ENCODE results near the gene ADAMTS7.

The ADAMTS7 gene

DNA sequence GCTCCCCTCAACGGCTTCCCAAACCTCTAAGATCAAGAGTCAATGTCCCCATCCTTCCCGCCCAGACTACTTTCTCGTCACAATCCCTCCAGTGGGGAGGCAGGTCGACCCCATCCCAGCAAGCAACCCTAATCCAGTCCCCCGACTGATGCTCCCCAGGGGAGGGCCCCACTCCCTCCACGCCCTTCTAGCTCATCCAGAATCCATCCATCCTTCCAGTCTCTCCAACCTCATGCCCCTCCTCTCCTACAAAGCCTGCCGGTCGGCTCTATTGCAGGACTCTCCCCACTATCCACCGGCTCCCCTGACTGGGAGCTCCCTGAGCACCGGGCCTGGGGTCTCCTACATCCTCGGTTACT lies 1.3 kb downstream of the ADAMTS7 start (continued):
- TF ChIP-seq ZNF558 (tag by site-specific recombination; IDR thresholded peaks at IDR 0.05) (no peak), KLF16 (tag by site-specific recombination; IDR thresholded peaks at IDR 0.05) (0 out of 2 replicates have a peak, but pooled peaks have one; percentile 21), ZNF121 (tag by site-specific recombination; IDR thresholded peaks at IDR 0.05) (no peak), ZNF394 (tag by site-specific recombination; IDR thresholded peaks at IDR 0.05; ENCODE audit: borderline replicate concordance) (no peak), WT1 (tag by site-specific recombination; IDR thresholded peaks at IDR 0.05) (peak; percentile 53; the same call in 1 of the 2 replicates), KLF1 (tag by site-specific recombination; IDR thresholded peaks at IDR 0.05) (peak; percentile 46; the same call in 1 of the 2 replicates), HOXA7 (CRISPR knock-in tag; IDR thresholded peaks at IDR 0.05; ENCODE audit: borderline replicate concordance) (no peak), YY1 (tag by site-specific recombination; IDR thresholded peaks at IDR 0.05) (no peak), ZNF24 (tag by site-specific recombination; IDR thresholded peaks at IDR 0.05) (no peak), ZNF530 (tag by site-specific recombination; IDR thresholded peaks at IDR 0.05; ENCODE audit: low read depth) (no peak), ZNF239 (tag by site-specific recombination; IDR thresholded peaks at IDR 0.05) (no peak), ZBTB7A (tag by site-specific recombination; IDR thresholded peaks at IDR 0.05; ENCODE audit: low read depth) (0 out of 2 replicates have a peak, but pooled peaks have one; percentile 20), PRDM1 (tag by site-specific recombination; IDR thresholded peaks at IDR 0.05) (no peak), ZNF777 (tag by site-specific recombination; IDR thresholded peaks at IDR 0.05; ENCODE audit: borderline replicate concordance) (no peak), GLIS2 (tag by site-specific recombination; IDR thresholded peaks at IDR 0.05) (peak; percentile 73), GLI4 (tag by site-specific recombination; IDR thresholded peaks at IDR 0.05) (no peak), ZNF658 (tag by site-specific recombination; IDR thresholded peaks at IDR 0.05) (no peak), OSR2 (tag by site-specific recombination; IDR thresholded peaks at IDR 0.05) (no peak), TRIM28 (IDR thresholded peaks at IDR 0.05; ENCODE audit: borderline replicate concordance, low read length) (no peak), ZNF311 (tag by site-specific recombination; IDR thresholded peaks at IDR 0.05; ENCODE audit: borderline replicate concordance) (no peak), ZNF341 (tag by site-specific recombination; IDR thresholded peaks at IDR 0.05; ENCODE audit: low read depth) (no peak), ZNF529 (tag by site-specific recombination; IDR thresholded peaks at IDR 0.05; ENCODE audit: insufficient replicate concordance) (no peak), ZNF23 (tag by site-specific recombination; IDR thresholded peaks at IDR 0.05; ENCODE audit: borderline replicate concordance) (no peak), ZNF548 (tag by site-specific recombination; IDR thresholded peaks at IDR 0.05) (no peak), SP3 (tag by site-specific recombination; IDR thresholded peaks at IDR 0.05) (no peak), ZNF701 (tag by site-specific recombination; IDR thresholded peaks at IDR 0.05) (no peak), ZNF600 (tag by site-specific recombination; IDR thresholded peaks at IDR 0.05) (no peak)
- TF ChIP-seq, protein P1, sequence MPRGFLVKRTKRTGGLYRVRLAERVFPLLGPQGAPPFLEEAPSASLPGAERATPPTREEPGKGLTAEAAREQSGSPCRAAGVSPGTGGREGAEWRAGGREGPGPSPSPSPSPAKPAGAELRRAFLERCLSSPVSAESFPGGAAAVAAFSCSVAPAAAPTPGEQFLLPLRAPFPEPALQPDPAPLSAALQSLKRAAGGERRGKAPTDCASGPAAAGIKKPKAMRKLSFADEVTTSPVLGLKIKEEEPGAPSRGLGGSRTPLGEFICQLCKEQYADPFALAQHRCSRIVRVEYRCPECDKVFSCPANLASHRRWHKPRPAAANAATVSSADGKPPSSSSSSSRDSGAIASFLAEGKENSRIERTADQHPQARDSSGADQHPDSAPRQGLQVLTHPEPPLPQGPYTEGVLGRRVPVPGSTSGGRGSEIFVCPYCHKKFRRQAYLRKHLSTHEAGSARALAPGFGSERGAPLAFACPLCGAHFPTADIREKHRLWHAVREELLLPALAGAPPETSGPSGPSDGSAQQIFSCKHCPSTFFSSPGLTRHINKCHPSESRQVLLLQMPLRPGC (tag by site-specific recombination; IDR thresholded peaks at IDR 0.05) = 0 out of 2 replicates have a peak, but pooled peaks have one; percentile 17
- TF ChIP-seq, protein P2, sequence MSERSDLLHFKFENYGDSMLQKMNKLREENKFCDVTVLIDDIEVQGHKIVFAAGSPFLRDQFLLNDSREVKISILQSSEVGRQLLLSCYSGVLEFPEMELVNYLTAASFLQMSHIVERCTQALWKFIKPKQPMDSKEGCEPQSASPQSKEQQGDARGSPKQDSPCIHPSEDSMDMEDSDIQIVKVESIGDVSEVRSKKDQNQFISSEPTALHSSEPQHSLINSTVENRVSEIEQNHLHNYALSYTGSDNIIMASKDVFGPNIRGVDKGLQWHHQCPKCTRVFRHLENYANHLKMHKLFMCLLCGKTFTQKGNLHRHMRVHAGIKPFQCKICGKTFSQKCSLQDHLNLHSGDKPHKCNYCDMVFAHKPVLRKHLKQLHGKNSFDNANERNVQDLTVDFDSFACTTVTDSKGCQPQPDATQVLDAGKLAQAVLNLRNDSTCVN (tag by site-specific recombination; optimal IDR thresholded peaks at IDR 0.05) = no peak
- TF ChIP-seq, protein P3, sequence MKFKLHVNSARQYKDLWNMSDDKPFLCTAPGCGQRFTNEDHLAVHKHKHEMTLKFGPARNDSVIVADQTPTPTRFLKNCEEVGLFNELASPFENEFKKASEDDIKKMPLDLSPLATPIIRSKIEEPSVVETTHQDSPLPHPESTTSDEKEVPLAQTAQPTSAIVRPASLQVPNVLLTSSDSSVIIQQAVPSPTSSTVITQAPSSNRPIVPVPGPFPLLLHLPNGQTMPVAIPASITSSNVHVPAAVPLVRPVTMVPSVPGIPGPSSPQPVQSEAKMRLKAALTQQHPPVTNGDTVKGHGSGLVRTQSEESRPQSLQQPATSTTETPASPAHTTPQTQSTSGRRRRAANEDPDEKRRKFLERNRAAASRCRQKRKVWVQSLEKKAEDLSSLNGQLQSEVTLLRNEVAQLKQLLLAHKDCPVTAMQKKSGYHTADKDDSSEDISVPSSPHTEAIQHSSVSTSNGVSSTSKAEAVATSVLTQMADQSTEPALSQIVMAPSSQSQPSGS (tag by site-specific recombination; IDR thresholded peaks at IDR 0.05; ENCODE audit: low read depth) = no peak
- TF ChIP-seq, protein P4, sequence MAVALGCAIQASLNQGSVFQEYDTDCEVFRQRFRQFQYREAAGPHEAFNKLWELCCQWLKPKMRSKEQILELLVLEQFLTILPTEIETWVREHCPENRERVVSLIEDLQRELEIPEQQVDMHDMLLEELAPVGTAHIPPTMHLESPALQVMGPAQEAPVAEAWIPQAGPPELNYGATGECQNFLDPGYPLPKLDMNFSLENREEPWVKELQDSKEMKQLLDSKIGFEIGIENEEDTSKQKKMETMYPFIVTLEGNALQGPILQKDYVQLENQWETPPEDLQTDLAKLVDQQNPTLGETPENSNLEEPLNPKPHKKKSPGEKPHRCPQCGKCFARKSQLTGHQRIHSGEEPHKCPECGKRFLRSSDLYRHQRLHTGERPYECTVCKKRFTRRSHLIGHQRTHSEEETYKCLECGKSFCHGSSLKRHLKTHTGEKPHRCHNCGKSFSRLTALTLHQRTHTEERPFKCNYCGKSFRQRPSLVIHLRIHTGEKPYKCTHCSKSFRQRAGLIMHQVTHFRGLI (tag by site-specific recombination; IDR thresholded peaks at IDR 0.05) = no peak
- TF ChIP-seq, protein P5, sequence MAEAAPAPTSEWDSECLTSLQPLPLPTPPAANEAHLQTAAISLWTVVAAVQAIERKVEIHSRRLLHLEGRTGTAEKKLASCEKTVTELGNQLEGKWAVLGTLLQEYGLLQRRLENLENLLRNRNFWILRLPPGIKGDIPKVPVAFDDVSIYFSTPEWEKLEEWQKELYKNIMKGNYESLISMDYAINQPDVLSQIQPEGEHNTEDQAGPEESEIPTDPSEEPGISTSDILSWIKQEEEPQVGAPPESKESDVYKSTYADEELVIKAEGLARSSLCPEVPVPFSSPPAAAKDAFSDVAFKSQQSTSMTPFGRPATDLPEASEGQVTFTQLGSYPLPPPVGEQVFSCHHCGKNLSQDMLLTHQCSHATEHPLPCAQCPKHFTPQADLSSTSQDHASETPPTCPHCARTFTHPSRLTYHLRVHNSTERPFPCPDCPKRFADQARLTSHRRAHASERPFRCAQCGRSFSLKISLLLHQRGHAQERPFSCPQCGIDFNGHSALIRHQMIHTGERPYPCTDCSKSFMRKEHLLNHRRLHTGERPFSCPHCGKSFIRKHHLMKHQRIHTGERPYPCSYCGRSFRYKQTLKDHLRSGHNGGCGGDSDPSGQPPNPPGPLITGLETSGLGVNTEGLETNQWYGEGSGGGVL (tag by site-specific recombination; IDR thresholded peaks at IDR 0.05) = no peak
